Endothelial cell (in vitro differentiated cells): ENCODE data around the gene ELF5. TPM values are rescaled to one million over a fixed set of nuclear protein-coding genes. Genes with fewer than 3 reads are reported as not detected.

Source experiments
- DNase-seq: peaks from one replicate; pipeline ENCODE4 v3.0.0; 2021; ENCODE audit warnings: low spot score
- H3K27ac Mint-ChIP-seq: one replicate; pipeline ENCODE4 v1.8.0; 2021; ENCODE audit warnings: mixed read lengths, inconsistent platforms; ENCODE audit not compliant: unreplicated experiment
- H3K27me3 Mint-ChIP-seq: one replicate; pipeline ENCODE4 v1.8.0; 2021; ENCODE audit warnings: mild to moderate bottlenecking, moderate library complexity, mixed read lengths, inconsistent platforms; ENCODE audit not compliant: unreplicated experiment
- H3K36me3 Mint-ChIP-seq: one replicate; pipeline ENCODE4 v1.8.0; 2021; ENCODE audit warnings: mild to moderate bottlenecking, low read depth, mixed read lengths, inconsistent platforms; ENCODE audit not compliant: unreplicated experiment
- H3K4me1 Mint-ChIP-seq: one replicate; pipeline ENCODE4 v1.8.0; 2021; ENCODE audit warnings: mild to moderate bottlenecking, mixed read lengths, inconsistent platforms; ENCODE audit not compliant: unreplicated experiment
- H3K4me3 Mint-ChIP-seq: one replicate; pipeline ENCODE4 v1.8.0; 2021; ENCODE audit warnings: mild to moderate bottlenecking, mixed read lengths, inconsistent platforms; ENCODE audit not compliant: unreplicated experiment
- H3K9me3 Mint-ChIP-seq: one replicate; pipeline ENCODE4 v1.8.0; 2021; ENCODE audit warnings: mixed read lengths, inconsistent platforms; ENCODE audit not compliant: unreplicated experiment
- CTCF ChIP-seq: fragments of 200-600 bp; sonication (generic); IDR thresholded peaks from one replicate; pipeline ENCODE4 v1.5.0; 2021; ENCODE audit warnings: antibody characterized with exemption; ENCODE audit not compliant: unreplicated experiment
- total RNA-seq: library from RNA; stranded (reverse); fragmentation: NEBNext Ultra II Directional; extraction: Animal tissue kit (Norgen Biotek cat#: 25700); gene quantifications from one replicate; pipeline ENCODE4 v1.2.1, GENCODE V29; 2021; ENCODE audit not compliant: unreplicated experiment

ELF5 gene
- total RNA-seq, 1 donor from 2014 or later: not detected

GRCh38 chr11:34509336-34509876 is 4.2 kb downstream of the ELF5 start:
- no peak for DNase-seq
- H3K4me3 Mint-ChIP-seq: no peak overlapping the region
- no peak overlapping the region for H3K27ac Mint-ChIP-seq
- no peaks in the 10 kb centered on the region for H3K9me3 Mint-ChIP-seq
- no peak for TF ChIP-seq CTCF
- H3K4me1 Mint-ChIP-seq: no peaks in the 10 kb centered on the region
- H3K36me3 Mint-ChIP-seq: no peaks in the 10 kb centered on the region
- H3K27me3 Mint-ChIP-seq: no peaks in the 10 kb centered on the region

- Mint-ChIP-seq H3K4me3 (no peak overlapping the region), H3K36me3 (no peaks in the 10 kb centered on the region), H3K27me3 (no peaks in the 10 kb centered on the region), H3K4me1 (no peaks in the 10 kb centered on the region), H3K27ac (no peak overlapping the region), H3K9me3 (no peaks in the 10 kb centered on the region)
- no peak for DNase-seq
- TF ChIP-seq CTCF: no peak
These were observed 5.1 kb downstream of the ELF5 start for GRCh38 chr11:34508524-34508923.

- Mint-ChIP-seq H3K27ac (no peak overlapping the region), H3K9me3 (no peaks in the 10 kb centered on the region), H3K36me3 (no peaks in the 10 kb centered on the region), H3K4me1 (no peaks in the 10 kb centered on the region), H3K4me3 (no peak overlapping the region), H3K27me3 (no peaks in the 10 kb centered on the region)
- no peak for DNase-seq
- no peak for TF ChIP-seq CTCF
These were observed 6.0 kb downstream of the ELF5 start for GRCh38 chr11:34507610-34508009.

- no peaks in the 10 kb centered on the region for H3K27me3 Mint-ChIP-seq
- no peak overlapping the region for H3K4me3 Mint-ChIP-seq
- H3K4me1 Mint-ChIP-seq: no peaks in the 10 kb centered on the region
- H3K27ac Mint-ChIP-seq: no peak overlapping the region
- H3K9me3 Mint-ChIP-seq: no peaks in the 10 kb centered on the region
- no peak for DNase-seq
- no peaks in the 10 kb centered on the region for H3K36me3 Mint-ChIP-seq
- TF ChIP-seq CTCF: no peak
These were observed 6.4 kb downstream of the ELF5 start for GRCh38 chr11:34507156-34507555.

GRCh38 chr11:34505874-34506273 is 7.7 kb downstream of the ELF5 start:
- Mint-ChIP-seq H3K36me3 (no peaks in the 10 kb centered on the region), H3K27me3 (no peaks in the 10 kb centered on the region), H3K4me3 (no peak overlapping the region), H3K4me1 (no peaks in the 10 kb centered on the region), H3K27ac (no peak overlapping the region), H3K9me3 (no peaks in the 10 kb centered on the region)
- no peak for TF ChIP-seq CTCF
- DNase-seq: no peak
